ENCODE measurements around the gene KCNIP4. TPM values are rescaled to one million over a fixed set of nuclear protein-coding genes. Genes with fewer than 3 reads are reported as not detected.

The KCNIP4 gene
- total and polyA plus RNA-seq, 9 of the 15 experiments (the other 6 are each of a cell fraction or from before 2014, with no cell fraction given): 0.25 to 0.41 TPM; not detected in 7

DNA sequence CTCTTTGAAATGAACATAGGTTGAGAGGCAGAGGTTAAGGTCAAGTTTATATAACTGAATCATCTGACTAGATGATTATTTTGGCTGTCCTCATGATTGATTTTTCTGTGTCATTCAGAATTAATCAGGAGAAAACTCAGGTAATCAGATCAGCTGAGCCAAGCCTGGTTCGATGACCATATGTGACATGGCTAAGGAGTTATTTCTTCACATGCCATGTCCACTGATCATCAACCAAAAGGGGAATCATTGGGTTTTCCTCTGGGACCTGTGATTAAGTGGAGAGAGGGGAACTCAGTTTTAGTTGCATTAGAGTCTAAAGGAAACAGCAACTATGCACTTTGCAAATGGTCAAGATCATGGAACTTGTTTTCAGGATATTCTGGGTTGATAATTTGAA lies 1268.6 kb downstream of the KCNIP4 start:
- in situ Hi-C loops (cut with MboI): loop anchor here (25.0 kb wide), 1 partner anchor 1993 kb away; no protein-coding TSS in a partner anchor
- CTCF ChIA-PET (ENCODE audit: low intra/inter-chr PET ratio): no interaction called here
- H3K9me3 ChIP-seq (replicated peaks; ENCODE audit: control insufficient read depth, insufficient read depth, low read depth, low read length): no peaks in the 10 kb centered on the region
- H3K9ac ChIP-seq (ENCODE audit: insufficient read depth in 1 of 2, low read depth in 2 of 2, low read length in 2 of 2): no peak overlapping the region
- H3K9me1 ChIP-seq (ENCODE audit: control insufficient read depth, insufficient read depth, low read length): no peaks in the 10 kb centered on the region
- WGBS (ENCODE audit: insufficient coverage, low coverage, missing lambda C conversion rate): 0% methylated on average over 1 of the region's 1 CpG
- TF ChIP-seq, protein P1, sequence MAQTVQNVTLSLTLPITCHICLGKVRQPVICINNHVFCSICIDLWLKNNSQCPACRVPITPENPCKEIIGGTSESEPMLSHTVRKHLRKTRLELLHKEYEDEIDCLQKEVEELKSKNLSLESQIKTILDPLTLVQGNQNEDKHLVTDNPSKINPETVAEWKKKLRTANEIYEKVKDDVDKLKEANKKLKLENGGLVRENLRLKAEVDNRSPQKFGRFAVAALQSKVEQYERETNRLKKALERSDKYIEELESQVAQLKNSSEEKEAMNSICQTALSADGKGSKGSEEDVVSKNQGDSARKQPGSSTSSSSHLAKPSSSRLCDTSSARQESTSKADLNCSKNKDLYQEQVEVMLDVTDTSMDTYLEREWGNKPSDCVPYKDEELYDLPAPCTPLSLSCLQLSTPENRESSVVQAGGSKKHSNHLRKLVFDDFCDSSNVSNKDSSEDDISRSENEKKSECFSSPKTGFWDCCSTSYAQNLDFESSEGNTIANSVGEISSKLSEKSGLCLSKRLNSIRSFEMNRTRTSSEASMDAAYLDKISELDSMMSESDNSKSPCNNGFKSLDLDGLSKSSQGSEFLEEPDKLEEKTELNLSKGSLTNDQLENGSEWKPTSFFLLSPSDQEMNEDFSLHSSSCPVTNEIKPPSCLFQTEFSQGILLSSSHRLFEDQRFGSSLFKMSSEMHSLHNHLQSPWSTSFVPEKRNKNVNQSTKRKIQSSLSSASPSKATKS (CRISPR knock-in tag; IDR thresholded peaks at IDR 0.05): no peak
- TF ChIP-seq SMAD2 (IDR thresholded peaks at IDR 0.05; ENCODE audit: low read depth, low read length): no peak
- no peak for TF ChIP-seq HNRNPLL (IDR thresholded peaks at IDR 0.05; ENCODE audit: low read depth, low read length, poor library complexity, severe bottlenecking)
- no peak for TF ChIP-seq ZNF644 (tag; IDR thresholded peaks at IDR 0.05; ENCODE audit: low read depth)
- TF ChIP-seq PML (IDR thresholded peaks at IDR 0.05; ENCODE audit: low read length): no peak
- no peak for TF ChIP-seq ARHGAP35 (IDR thresholded peaks at IDR 0.05; ENCODE audit: partially characterized antibody)
- TF ChIP-seq BRD4 (IDR thresholded peaks at IDR 0.05): no peak
- no peak for TF ChIP-seq TARDBP (IDR thresholded peaks at IDR 0.05)
- no peak for TF ChIP-seq CREB1 (IDR thresholded peaks at IDR 0.05)
- TF ChIP-seq CREB1 (CRISPR knock-in tag; IDR thresholded peaks at IDR 0.05): no peak
- TF ChIP-seq ZNF133 (CRISPR knock-in tag; IDR thresholded peaks at IDR 0.05): no peak
- no peak overlapping the region for H2AFZ ChIP-seq (ENCODE audit: low read depth, low read length)
- H3K4me1 ChIP-seq (replicated peaks in 1 of 2; ENCODE audit: control insufficient read depth in 2 of 2, insufficient read depth in 2 of 2, low read length in 2 of 2): no peaks in the 10 kb centered on the region
- H3K4me2 ChIP-seq (ENCODE audit: insufficient read depth, low read length): no peak overlapping the region
- H3K79me2 ChIP-seq (ENCODE audit: control insufficient read depth, insufficient read depth, low read length): no peaks in the 10 kb centered on the region
- no TSS peak for BruUV-seq (replicated peaks)
- H3K36me3 ChIP-seq (ENCODE audit: control insufficient read depth, insufficient read depth, low read length): no peaks in the 10 kb centered on the region
- intact Hi-C loops (cut with micrococcal nuclease): loop anchor here (10.0 kb wide), 1 partner anchor 385 kb away; no protein-coding TSS in a partner anchor
- DNase-seq (ENCODE audit: extremely low read depth in 1 of 4, low spot score in 3 of 4) (no peak), ATAC-seq (no peak), FAIRE-seq (no peak)
- no peaks in the 10 kb centered on the region for H4K20me1 ChIP-seq (replicated peaks; ENCODE audit: control insufficient read depth, insufficient read depth, low read length)
- H3K27ac ChIP-seq (ENCODE audit: extremely low read depth, low read depth, low read length): no peak overlapping the region
- H3K4me3 ChIP-seq: no peak overlapping the region
- POLR2A ChIA-PET: no interaction called here
- H3K27me3 ChIP-seq (ENCODE audit: control insufficient read depth in 2 of 2, insufficient read depth in 2 of 2, low read length in 2 of 2): no peaks in the 10 kb centered on the region; a peak in 1 of 5 replicates

Small RNAs within 50 kb of the gene (microRNA-seq; reads per million reads assigned to microRNA genes)
- gene MIR7978 (ENCODE audit: borderline microRNAs expressed): not detected
